ENCODE data around the gene AHCYL2. TPM values are rescaled to one million over a fixed set of nuclear protein-coding genes. Genes with fewer than 3 reads are reported as not detected.

Gene AHCYL2
- total and polyA plus RNA-seq, 2 donors (not counting 3 experiments of a cell fraction or from before 2014, with no cell fraction given), result 10.8 to 13.5 TPM

GRCh38 chr7:129313282-129313681, 88.5 kb downstream of the AHCYL2 start:
- BruUV-seq (replicated peaks), result no TSS peak
- no peaks in the 10 kb centered on the region for H3K4me1 ChIP-seq (ENCODE audit: control insufficient read depth, extremely low read depth, insufficient read depth, low read length)
- DNase-seq (ENCODE audit: low read depth, low spot score) (no peak), FAIRE-seq (no peak)
- H3K9me1 ChIP-seq (replicated peaks; ENCODE audit: control insufficient read depth, extremely low read depth, insufficient read depth, low read length), result no peaks in the 10 kb centered on the region
- no peak overlapping the region for H3K9ac ChIP-seq (replicated peaks; ENCODE audit: extremely low read depth, insufficient read depth, low read length)
- CTCF ChIA-PET, result no interaction called here
- H4K20me1 ChIP-seq (replicated peaks; ENCODE audit: control insufficient read depth, extremely low read depth, insufficient read depth, low read length), result no peaks in the 10 kb centered on the region
- POLR2A ChIA-PET, result no interaction called here
- dilution Hi-C loops (cut with MboI; ENCODE audit: extremely low pct_ligation_motif_present, low sequenced_read_pairs) (no loop called here), intact Hi-C loops (cut with micrococcal nuclease) (no loop called here)
- TF ChIP-seq POLR2AphosphoS5 (IDR thresholded peaks at IDR 0.05; ENCODE audit: insufficient read depth, low read depth, low read length), result no peak
- no peak for TF ChIP-seq CTCF (IDR thresholded peaks at IDR 0.05; ENCODE audit: extremely low read depth in 1 of 2, insufficient read depth in 1 of 2, low read depth in 1 of 2, low read length in 2 of 2)
- TF ChIP-seq JUN (IDR thresholded peaks at IDR 0.05; ENCODE audit: borderline replicate concordance, insufficient read depth, insufficient read length, low read depth), result no peak
- TF ChIP-seq MYC (IDR thresholded peaks at IDR 0.05; ENCODE audit: low read depth, low read length), result no peak
- no peak for TF ChIP-seq GATA2 (IDR thresholded peaks at IDR 0.05; ENCODE audit: insufficient read depth, insufficient read length, low read depth, low read length)
- TF ChIP-seq POLR2A (IDR thresholded peaks at IDR 0.05; ENCODE audit: low read depth, low read length), result no peak
- TF ChIP-seq FOS (IDR thresholded peaks at IDR 0.05; ENCODE audit: borderline replicate concordance, insufficient read depth, low read length), result no peak
- TF ChIP-seq MAX (IDR thresholded peaks at IDR 0.05; ENCODE audit: insufficient read depth, insufficient read length), result no peak
- no peak for TF ChIP-seq EZH2 (IDR thresholded peaks at IDR 0.05; ENCODE audit: borderline replicate concordance, low read depth, low read length, severe bottlenecking)
- no peak overlapping the region for H3K27ac ChIP-seq (ENCODE audit: insufficient read depth, low read depth, low read length)
- no peaks in the 10 kb centered on the region for H3K9me3 ChIP-seq (replicated peaks; ENCODE audit: control insufficient read depth, insufficient read depth, low read length)
- no peak overlapping the region for H3K4me3 ChIP-seq (replicated peaks in 1 of 3; ENCODE audit: insufficient read depth in 1 of 3, low read depth in 1 of 3, low read length in 3 of 3)
- no peak overlapping the region for H3K4me2 ChIP-seq (ENCODE audit: insufficient read depth, low read length)
- H2AFZ ChIP-seq (ENCODE audit: low read depth, low read length), result no peak overlapping the region
- no peaks in the 10 kb centered on the region for H3K79me2 ChIP-seq (ENCODE audit: control insufficient read depth, insufficient read depth, low read length)
- H3K36me3 ChIP-seq (ENCODE audit: control insufficient read depth in 2 of 2, extremely low read depth in 1 of 2, insufficient read depth in 2 of 2, low read length in 2 of 2), result no peaks in the 10 kb centered on the region
- H3K27me3 ChIP-seq (ENCODE audit: control insufficient read depth in 2 of 2, insufficient read depth in 2 of 2, low read length in 2 of 2), result no peaks in the 10 kb centered on the region
